Parathyroid adenoma (tissue), 2 donors: ENCODE data around the gene ZCCHC10.
"Not testable (repeated sequence)": the region's sequence is repeated elsewhere in the genome, so short reads cannot be mapped to it uniquely, and the experiment has no call there.

Source experiments
- H2AFZ ChIP-seq: fragments of 300-600 bp; sonication (generic); one replicate; pipeline ENCODE4 v1.7.0; 2017; ENCODE audit warnings: antibody characterized with exemption, mild to moderate bottlenecking
- H3K27ac ChIP-seq: fragments of 300-600 bp; sonication (generic); one replicate; pipeline ENCODE4 v1.7.0; 2017
- H3K27me3 ChIP-seq: fragments of 300-600 bp; sonication (generic); one replicate; pipeline ENCODE4 v1.7.0; 2017; ENCODE audit warnings: low read length; ENCODE audit not compliant: control insufficient read depth, insufficient read depth
- H3K36me3 ChIP-seq: fragments of 300-600 bp; sonication (generic); one replicate; pipeline ENCODE4 v1.7.0; 2017; ENCODE audit warnings: low read length; ENCODE audit not compliant: control insufficient read depth, insufficient read depth
- H3K4me1 ChIP-seq: fragments of 300-600 bp; sonication (generic); one replicate; pipeline ENCODE4 v1.7.0; 2017; ENCODE audit warnings: control low read depth
- H3K4me2 ChIP-seq: fragments of 300-600 bp; sonication (generic); one replicate; pipeline ENCODE4 v1.7.0; 2017; ENCODE audit warnings: low read length
- H3K4me3 ChIP-seq: fragments of 300-600 bp; sonication (generic); one replicate; pipeline ENCODE4 v1.7.0; 2017; ENCODE audit warnings: low read depth, low read length
- H3K79me2 ChIP-seq: fragments of 300-600 bp; sonication (generic); one replicate; pipeline ENCODE4 v1.7.0; 2017; ENCODE audit warnings: control low read depth
- H3K9ac ChIP-seq: fragments of 300-600 bp; sonication (generic); one replicate; pipeline ENCODE4 v1.7.0; 2017; ENCODE audit warnings: mild to moderate bottlenecking
- H3K9me3 ChIP-seq: fragments of 300-600 bp; sonication (generic); one replicate; pipeline ENCODE4 v1.7.0; 2017; ENCODE audit warnings: low read length; ENCODE audit not compliant: control insufficient read depth
- CTCF ChIP-seq: fragments of 300-600 bp; sonication (generic); IDR thresholded peaks from one replicate; pipeline ENCODE4 v1.7.0; 2017; ENCODE audit warnings: antibody characterized with exemption, mild to moderate bottlenecking
- donor health status: primary hyperparathyroidism.

ZCCHC10 gene

GRCh38 chr5:132998556-132998955 lies 27.8 kb downstream of the ZCCHC10 start:
- no peak overlapping the region for H2AFZ ChIP-seq
- no peak overlapping the region for H3K4me3 ChIP-seq
- no peaks in the 10 kb centered on the region for H3K27me3 ChIP-seq
- H3K79me2 ChIP-seq, result peaks cover 2% of the 10 kb centered on the region
- H3K27ac ChIP-seq, result no peak overlapping the region
- no peaks in the 10 kb centered on the region for H3K4me1 ChIP-seq
- H3K9ac ChIP-seq, result no peak overlapping the region
- no peaks in the 10 kb centered on the region for H3K36me3 ChIP-seq
- no peak overlapping the region for H3K4me2 ChIP-seq
- no peak for TF ChIP-seq CTCF
- no peaks in the 10 kb centered on the region for H3K9me3 ChIP-seq

- Histone ChIP-seq H3K4me2 (no peak overlapping the region), H3K27me3 (no peaks in the 10 kb centered on the region), H3K9ac (no peak overlapping the region), H3K36me3 (no peaks in the 10 kb centered on the region), H3K27ac (no peak overlapping the region), H3K4me3 (no peak overlapping the region), H3K4me1 (no peaks in the 10 kb centered on the region), H3K79me2 (no peaks in the 10 kb centered on the region), H3K9me3 (no peaks in the 10 kb centered on the region), H2AFZ (no peak overlapping the region)
- TF ChIP-seq CTCF, result no peak
These were observed 30.0 kb downstream of the ZCCHC10 start for GRCh38 chr5:132996307-132996706.

- Histone ChIP-seq H3K36me3 (no peaks in the 10 kb centered on the region), H3K27me3 (no peaks in the 10 kb centered on the region), H2AFZ (no peak overlapping the region), H3K4me2 (no peak overlapping the region), H3K4me3 (no peak overlapping the region), H3K79me2 (no peaks in the 10 kb centered on the region), H3K27ac (no peak overlapping the region), H3K9ac (no peak overlapping the region), H3K9me3 (no peaks in the 10 kb centered on the region), H3K4me1 (no peaks in the 10 kb centered on the region)
- TF ChIP-seq CTCF, result no peak
These were observed 38.6 kb downstream of the ZCCHC10 start for GRCh38 chr5:132987531-132988408.

- not testable (repeated sequence) for H3K9me3 ChIP-seq, H3K4me1 ChIP-seq, H3K9ac ChIP-seq, H3K36me3 ChIP-seq, H3K27me3 ChIP-seq, H3K4me3 ChIP-seq, H3K27ac ChIP-seq, H2AFZ ChIP-seq, H3K79me2 ChIP-seq, H3K4me2 ChIP-seq
These were observed 43.4 kb downstream of the ZCCHC10 start for GRCh38 chr5:132982971-132983370.

- H3K36me3 ChIP-seq, result no peaks in the 10 kb centered on the region
- no peaks in the 10 kb centered on the region for H3K9me3 ChIP-seq
- H3K4me3 ChIP-seq, result no peak overlapping the region
- no peak overlapping the region for H3K4me2 ChIP-seq
- no peaks in the 10 kb centered on the region for H3K79me2 ChIP-seq
- no peak overlapping the region for H3K27ac ChIP-seq
- H3K27me3 ChIP-seq, result no peaks in the 10 kb centered on the region
- no peak overlapping the region for H2AFZ ChIP-seq
- H3K9ac ChIP-seq, result no peak overlapping the region
- no peaks in the 10 kb centered on the region for H3K4me1 ChIP-seq
- TF ChIP-seq CTCF, result no peak
These were observed 45.1 kb downstream of the ZCCHC10 start for GRCh38 chr5:132981288-132981687.
